Ammon's horn (tissue), 1 donor: Measurements from ENCODE around the gene ATP8B4.

Experiments
- DNase-seq: peaks from one replicate; pipeline ENCODE4 v3.0.0-alpha.2; 2016; ENCODE audit warnings: low spot score

Gene ATP8B4

GRCh38 chr15:50064673-50065072 lies 54.4 kb downstream of the ATP8B4 start:
- no peak for DNase-seq

GRCh38 chr15:50063226-50063625 lies 55.8 kb downstream of the ATP8B4 start:
- no peak for DNase-seq

GRCh38 chr15:50061503-50061902 lies 57.5 kb downstream of the ATP8B4 start:
- no peak for DNase-seq

GRCh38 chr15:50059883-50060282 lies 59.1 kb downstream of the ATP8B4 start:
- no peak for DNase-seq

GRCh38 chr15:50059203-50059772 lies 59.7 kb downstream of the ATP8B4 start:
- no peak for DNase-seq

- peak; percentile 50 for DNase-seq
Measured at GRCh38 chr15:50057905-50058639, 61.0 kb downstream of the ATP8B4 start.

- no peak for DNase-seq
Measured at GRCh38 chr15:50057196-50057595, 61.8 kb downstream of the ATP8B4 start.

GRCh38 chr15:50055750-50056157 lies 63.3 kb downstream of the ATP8B4 start:
- DNase-seq: no peak

- DNase-seq: no peak
Measured at GRCh38 chr15:50055332-50055731, 63.7 kb downstream of the ATP8B4 start.

GRCh38 chr15:50053055-50053856 lies 65.8 kb downstream of the ATP8B4 start:
- no peak for DNase-seq

GRCh38 chr15:50051811-50052419 lies 67.1 kb downstream of the ATP8B4 start:
- peak; percentile 74 for DNase-seq

- no peak for DNase-seq
Measured at GRCh38 chr15:50050986-50051743, 67.9 kb downstream of the ATP8B4 start.

- no peak for DNase-seq
Measured at GRCh38 chr15:50049871-50050270, 69.2 kb downstream of the ATP8B4 start.

GRCh38 chr15:50046867-50047266 lies 72.2 kb downstream of the ATP8B4 start:
- no peak for DNase-seq

- DNase-seq: no peak
Measured at GRCh38 chr15:50046159-50046558, 72.9 kb downstream of the ATP8B4 start.

- DNase-seq: no peak
Measured at GRCh38 chr15:50044904-50045303, 74.1 kb downstream of the ATP8B4 start.

- no peak for DNase-seq
Measured at GRCh38 chr15:50044406-50044805, 74.6 kb downstream of the ATP8B4 start.

- no peak for DNase-seq
Measured at GRCh38 chr15:50042775-50043174, 76.3 kb downstream of the ATP8B4 start.

- DNase-seq: no peak
Measured at GRCh38 chr15:50030456-50030855, 88.6 kb downstream of the ATP8B4 start.

GRCh38 chr15:50028326-50028725 lies 90.7 kb downstream of the ATP8B4 start:
- DNase-seq: no peak

GRCh38 chr15:50024281-50024680 lies 94.8 kb downstream of the ATP8B4 start:
- DNase-seq: peak; percentile 9

- no peak for DNase-seq
Measured at GRCh38 chr15:50018491-50018890, 100.5 kb downstream of the ATP8B4 start.
